HepG2 (cell line): Measurements from ENCODE around the gene ARHGDIA. TPM values are rescaled to one million over a fixed set of nuclear protein-coding genes. Genes with fewer than 3 reads are reported as not detected.

Experiments used
- AHR ChIP-seq: IDR thresholded peaks from 2 replicates; pipeline ENCODE4 v1.6.1; 2018; ENCODE audit warnings: missing genetic modification reagents, missing compliant biosample characterization
- ATF1 ChIP-seq: IDR thresholded peaks from 2 replicates; pipeline ENCODE4 v1.6.1; 2016; ENCODE audit warnings: mild to moderate bottlenecking, control low read depth
- ATF4 ChIP-seq, 2 experiments: fragments of 450-650 bp in 1 of 2; sonication (generic) in 1 of 2; formaldehyde crosslinking; IDR thresholded peaks; 2 replicates each; pipeline versions ENCODE4 v1.5.0 to v1.8.0; 2020 to 2022; ENCODE audit warnings: mild to moderate bottlenecking in 1 of 2, missing genetic modification reagents in 1 of 2
- BCL6 ChIP-seq: IDR thresholded peaks from 2 replicates; pipeline ENCODE4 v1.6.1; 2016; ENCODE audit warnings: missing genetic modification reagents, missing compliant biosample characterization
- BRCA1 ChIP-seq: sonication (generic); formaldehyde crosslinking; IDR thresholded peaks from 2 replicates; pipeline ENCODE4 v1.4.0; 2020; ENCODE audit warnings: missing genetic modification reagents
- CREB1 ChIP-seq, 2 experiments: fragments of 450-650 bp in 1 of 2; IDR thresholded peaks; 2 replicates each; pipeline ENCODE4 v1.6.1; 2016 to 2017; ENCODE audit warnings: control low read depth in 1 of 2, mild to moderate bottlenecking in 1 of 2, missing compliant biosample characterization in 1 of 2, missing genetic modification characterization in 1 of 2
- HDAC1 ChIP-seq: sonication (generic); formaldehyde crosslinking; IDR thresholded peaks from 2 replicates; pipeline ENCODE4 v1.5.1; 2020; ENCODE audit warnings: mild to moderate bottlenecking, missing genetic modification reagents
- KDM5B ChIP-seq: sonication (generic); formaldehyde crosslinking; IDR thresholded peaks from 2 replicates; pipeline ENCODE4 v1.4.0; 2020; ENCODE audit warnings: missing genetic modification reagents, mild to moderate bottlenecking, borderline replicate concordance
- KLF13 ChIP-seq: sonication (generic); formaldehyde crosslinking; IDR thresholded peaks from 2 replicates; pipeline ENCODE4 v1.4.0; 2020; ENCODE audit warnings: mild to moderate bottlenecking, missing genetic modification reagents
- KMT2B ChIP-seq: IDR thresholded peaks from 2 replicates; pipeline ENCODE4 v1.6.1; 2016; ENCODE audit warnings: missing genetic modification reagents, missing compliant biosample characterization
- NRL ChIP-seq: sonication (generic); formaldehyde crosslinking; IDR thresholded peaks from 2 replicates; pipeline ENCODE4 v1.5.0; 2020; ENCODE audit warnings: missing genetic modification reagents, mild to moderate bottlenecking, moderate library complexity, borderline replicate concordance
- PHF20 ChIP-seq: sonication (generic); formaldehyde crosslinking; IDR thresholded peaks from 2 replicates; pipeline ENCODE4 v1.5.0; 2020; ENCODE audit warnings: mild to moderate bottlenecking, missing genetic modification reagents
- RORA ChIP-seq: sonication (generic); formaldehyde crosslinking; IDR thresholded peaks from 2 replicates; pipeline ENCODE4 v1.5.0; 2020; ENCODE audit warnings: mild to moderate bottlenecking, missing genetic modification reagents, moderate library complexity
- SP1 ChIP-seq, 2 experiments: fragments of 450-650 bp in 1 of 2; sonication (generic) in 1 of 2; formaldehyde crosslinking in 1 of 2; IDR thresholded peaks; 2 replicates each; pipeline versions ENCODE4 v1.4.0 to v1.6.1; 2016 to 2020; ENCODE audit warnings: missing genetic modification reagents in 1 of 2
- SRSF4 ChIP-seq: fragments of 200-400 bp; formaldehyde crosslinking; IDR thresholded peaks from one replicate; pipeline ENCODE4 v1.6.1; 2018; ENCODE audit warnings: mild to moderate bottlenecking, low read depth, low read length, moderate library complexity; ENCODE audit not compliant: poor library complexity, severe bottlenecking
- SYNCRIP ChIP-seq: fragments of 200-400 bp; formaldehyde crosslinking; IDR thresholded peaks from 2 replicates; pipeline ENCODE4 v1.6.1; 2018; ENCODE audit warnings: mild to moderate bottlenecking, low read depth, low read length; ENCODE audit not compliant: insufficient read depth
- TERF1 ChIP-seq: sonication (generic); formaldehyde crosslinking; IDR thresholded peaks from 2 replicates; pipeline ENCODE4 v1.8.0; 2022; ENCODE audit warnings: mild to moderate bottlenecking, missing genetic modification reagents, moderate library complexity
- THAP11 ChIP-seq: IDR thresholded peaks from 2 replicates; pipeline ENCODE4 v1.6.1; 2016; ENCODE audit warnings: missing biosample characterization, missing genetic modification reagents
- ZFY ChIP-seq: sonication (generic); formaldehyde crosslinking; IDR thresholded peaks from 2 replicates; pipeline ENCODE4 v1.4.0; 2020; ENCODE audit warnings: missing genetic modification reagents
- ZNF136 ChIP-seq: sonication (generic); formaldehyde crosslinking; IDR thresholded peaks from 2 replicates; pipeline ENCODE4 v1.8.1; 2022; ENCODE audit warnings: low read depth, mild to moderate bottlenecking, moderate library complexity, missing genetic modification reagents
- ZNF207 ChIP-seq: fragments of 450-650 bp; IDR thresholded peaks from 2 replicates; pipeline ENCODE4 v1.6.1; 2016; ENCODE audit warnings: antibody characterized with exemption, borderline replicate concordance
- ZNF510 ChIP-seq: sonication (generic); formaldehyde crosslinking; IDR thresholded peaks from 2 replicates; pipeline ENCODE4 v1.4.0; 2020; ENCODE audit warnings: low read depth, mild to moderate bottlenecking, missing genetic modification reagents
- ZNF547 ChIP-seq: sonication (generic); formaldehyde crosslinking; IDR thresholded peaks from 2 replicates; pipeline ENCODE4 v1.5.1; 2020; ENCODE audit warnings: mild to moderate bottlenecking, missing genetic modification reagents
- ZNF619 ChIP-seq: sonication (generic); formaldehyde crosslinking; IDR thresholded peaks from 2 replicates; pipeline ENCODE4 v1.4.0; 2020; ENCODE audit warnings: mild to moderate bottlenecking, missing genetic modification reagents
- ZNF672 ChIP-seq: sonication (generic); formaldehyde crosslinking; IDR thresholded peaks from 2 replicates; pipeline ENCODE4 v1.8.1; 2022; ENCODE audit warnings: missing genetic modification reagents
- ZNF703 ChIP-seq: sonication (generic); formaldehyde crosslinking; IDR thresholded peaks from 2 replicates; pipeline ENCODE4 v1.5.1; 2020; ENCODE audit warnings: missing genetic modification reagents, mild to moderate bottlenecking, moderate library complexity, borderline replicate concordance
- polyA plus RNA-seq, 8 experiments: library from polyadenylated mRNA; depleted of rRNA in 3 of 8; stranded (reverse) in 7 of 8; unstranded in 1 of 8; fragments of >200 nt; fragmentation: Illumina TruSeq in 4 of 8; extraction: Trizol in 4 of 8; gene quantifications; 2 replicates each; pipeline versions ENCODE4 v1.2.1 to v1.2.3, GENCODE V29; 2011 to 2016; ENCODE audit warnings: low read depth in 4 of 8, missing spikeins in 1 of 8, mixed read lengths in 1 of 8; ENCODE audit not compliant: insufficient read depth in 1 of 8
- total RNA-seq, 5 experiments: library from RNA; depleted of rRNA; stranded (reverse); fragments of >200 nt; fragmentation: Illumina TruSeq; extraction: Trizol; gene quantifications; 2 replicates each; pipeline ENCODE4 v1.2.3, GENCODE V29; 2016; ENCODE audit warnings: low read depth in 1 of 5
- TF ChIP-seq, protein P1 (sequence below): IDR thresholded peaks from 2 replicates; pipeline ENCODE4 v1.6.1; 2016; ENCODE audit warnings: missing genetic modification reagents, missing compliant biosample characterization

The ARHGDIA gene
- total and polyA plus RNA-seq, 2 of the 13 experiments (the other 11 are each of a cell fraction or from before 2014, with no cell fraction given) = 40.0 to 64.0 TPM

GRCh38 chr17:81858967-81859905 is 11.9 kb downstream of the ARHGDIA start (continued):
- TF ChIP-seq KLF13 (CRISPR knock-in tag) (no peak), HDAC1 (no peak; the same call in 1 of the 2 replicates), BCL6 (CRISPR knock-in tag) (no peak), ZFY (CRISPR knock-in tag) (no peak), SRSF4 (no peak), RORA (CRISPR knock-in tag) (no peak), THAP11 (no peak), ZNF619 (CRISPR knock-in tag) (peak; percentile 30; the same call in 1 of the 2 replicates), BRCA1 (CRISPR knock-in tag) (no peak), ZNF207 (no peak), SYNCRIP (no peak), ZNF672 (CRISPR knock-in tag) (0 out of 2 replicates have a peak, but pooled peaks have one; percentile 48), KMT2B (CRISPR knock-in tag) (no peak), SP1 (IDR thresholded peaks at IDR 0.05) (no peak), SP1 (CRISPR knock-in tag; IDR thresholded peaks at IDR 0.05) (no peak), ZNF510 (CRISPR knock-in tag) (no peak), ATF1 (CRISPR knock-in tag) (no peak), ZNF136 (CRISPR knock-in tag) (0 out of 2 replicates have a peak, but pooled peaks have one; percentile 16), ZNF547 (CRISPR knock-in tag) (no peak), CREB1 (IDR thresholded peaks at IDR 0.05) (no peak), CREB1 (CRISPR knock-in tag; IDR thresholded peaks at IDR 0.05) (no peak), ATF4 (CRISPR knock-in tag; IDR thresholded peaks at IDR 0.05) (no peak), PHF20 (peak; percentile 13; the same call in 1 of the 2 replicates), AHR (CRISPR knock-in tag) (no peak), TERF1 (no peak), KDM5B (CRISPR knock-in tag) (peak; percentile 53; the same call in 1 of the 2 replicates), NRL (0 out of 2 replicates have a peak, but pooled peaks have one; percentile 2), ZNF703 (no peak)
- TF ChIP-seq, protein P1, sequence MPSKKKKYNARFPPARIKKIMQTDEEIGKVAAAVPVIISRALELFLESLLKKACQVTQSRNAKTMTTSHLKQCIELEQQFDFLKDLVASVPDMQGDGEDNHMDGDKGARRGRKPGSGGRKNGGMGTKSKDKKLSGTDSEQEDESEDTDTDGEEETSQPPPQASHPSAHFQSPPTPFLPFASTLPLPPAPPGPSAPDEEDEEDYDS (CRISPR knock-in tag) = peak; percentile 15; the same call in 1 of the 2 replicates
